ENCODE results near the gene WDR1.
"Not testable (repeated sequence)": the region's sequence is repeated elsewhere in the genome, so short reads cannot be mapped to it uniquely, and the experiment has no call there.

Gene WDR1

GRCh38 chr4:10130178-10130888 lies 13.7 kb upstream of the WDR1 start:
- no peak for DNase-seq

GRCh38 chr4:10129196-10130177 lies 12.9 kb upstream of the WDR1 start:
- DNase-seq: no peak

GRCh38 chr4:10128761-10129160 lies 12.2 kb upstream of the WDR1 start:
- no peak for DNase-seq

- not testable (repeated sequence) for DNase-seq
These were observed 10.9 kb upstream of the WDR1 start for GRCh38 chr4:10127531-10127930.

GRCh38 chr4:10124167-10124930 lies 7.8 kb upstream of the WDR1 start:
- no peak for DNase-seq

- no peak for DNase-seq
These were observed 6.9 kb upstream of the WDR1 start for GRCh38 chr4:10123227-10124101.

GRCh38 chr4:10122236-10122932 lies 5.8 kb upstream of the WDR1 start:
- DNase-seq: no peak

GRCh38 chr4:10121568-10122208 lies 5.1 kb upstream of the WDR1 start:
- no peak for DNase-seq

- no peak for DNase-seq
These were observed 4.5 kb upstream of the WDR1 start for GRCh38 chr4:10120943-10121567.

- no peak for DNase-seq
These were observed 3.2 kb upstream of the WDR1 start for GRCh38 chr4:10119773-10120172.

- DNase-seq: no peak
These were observed 2.7 kb upstream of the WDR1 start for GRCh38 chr4:10119278-10119677.

GRCh38 chr4:10118048-10119004 lies 1.7 kb upstream of the WDR1 start:
- no peak for DNase-seq

GRCh38 chr4:10117359-10118047 lies 904 bp upstream of the WDR1 start:
- peak; percentile 49 for DNase-seq

GRCh38 chr4:10115797-10116568 lies 616 bp downstream of the WDR1 start:
- peak; percentile 61 for DNase-seq

GRCh38 chr4:10115271-10115796 lies 1.3 kb downstream of the WDR1 start:
- DNase-seq: peak; percentile 28

GRCh38 chr4:10114607-10115006 lies 2.0 kb downstream of the WDR1 start:
- no peak for DNase-seq

- no peak for DNase-seq
These were observed 2.5 kb downstream of the WDR1 start for GRCh38 chr4:10114147-10114546.

All from CD4-positive, alpha-beta T cell treated with Interferon gamma for 1 hour (primary cell).